Prostate gland (tissue), 1 donor: ENCODE measurements around the gene DPH1.

Experiments used
- POLR2A ChIP-seq: fragments of 450-650 bp; IDR thresholded peaks from one replicate; pipeline ENCODE4 v1.6.1; 2016; ENCODE audit warnings: antibody characterized with exemption, mild to moderate bottlenecking
- POLR2AphosphoS5 ChIP-seq: sonication (generic); formaldehyde crosslinking; IDR thresholded peaks from one replicate; pipeline ENCODE4 v1.6.1; 2017; ENCODE audit warnings: antibody characterized with exemption

DNA sequence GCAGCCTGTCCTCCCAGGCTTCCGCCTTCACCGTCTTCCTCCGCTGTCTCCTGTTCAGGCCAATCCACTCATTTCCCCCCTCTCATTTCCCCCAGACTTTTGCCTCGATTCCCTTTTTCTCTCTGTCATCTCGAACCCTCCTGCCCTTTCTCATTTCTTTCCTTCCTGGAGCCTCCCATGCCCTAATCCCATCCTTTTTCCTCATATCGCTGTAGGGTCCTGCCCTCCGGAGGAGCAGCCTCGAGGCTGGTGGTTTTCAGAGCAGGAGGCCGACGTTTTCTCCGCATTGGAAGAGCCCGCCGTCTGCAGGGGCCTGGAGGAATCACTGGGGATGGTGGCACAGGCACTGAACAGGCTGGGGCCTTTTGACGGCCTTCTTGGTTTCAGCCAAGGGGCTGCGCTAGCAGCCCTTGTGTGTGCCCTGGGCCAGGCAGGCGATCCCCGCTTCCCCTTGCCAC lies 12.5 kb downstream of the DPH1 start:
- TF ChIP-seq POLR2A (no peak), POLR2AphosphoS5 (no peak)
